HUDEP-2 (cell line): ENCODE data around the gene CMIP.
A peak's percentile ranks its signal among the peaks of the same experiment; 100 is the strongest.

Experiments used
- DNase-seq, 76 experiments: peaks; one replicate each; lab custom pipeline; 2025; ENCODE audit not compliant: unreplicated experiment in 76 of 76; lab: John Stamatoyannopoulos, UW

CMIP gene

GRCh38 chr16:81668243-81669097 is 223.9 kb downstream of the CMIP start:
- DNase-seq, result no peak

GRCh38 chr16:81669473-81670350 is 225.1 kb downstream of the CMIP start:
- DNase-seq, result no peak

GRCh38 chr16:81671738-81672597 is 227.4 kb downstream of the CMIP start:
- no peak for DNase-seq

DNA sequence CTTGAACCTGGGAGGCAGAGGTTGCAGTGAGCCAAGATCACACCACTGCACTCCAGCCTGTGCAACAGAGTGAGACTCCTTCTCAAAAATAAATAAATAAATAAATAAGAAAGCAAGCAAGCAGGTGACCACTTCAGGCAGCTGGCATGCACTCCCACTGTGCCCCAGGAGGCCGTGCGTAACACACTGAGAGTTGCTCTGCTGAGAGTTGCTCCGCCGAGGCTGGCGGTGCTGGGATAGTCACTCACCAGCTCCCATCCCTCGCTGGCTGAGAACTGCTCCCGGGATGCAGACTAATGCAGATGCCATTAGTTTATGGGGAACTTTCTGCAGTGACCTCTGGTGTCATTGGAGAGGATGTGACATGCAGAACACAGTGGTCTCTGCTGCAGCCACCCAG is 228.8 kb downstream of the CMIP start:
- no peak for DNase-seq

DNA sequence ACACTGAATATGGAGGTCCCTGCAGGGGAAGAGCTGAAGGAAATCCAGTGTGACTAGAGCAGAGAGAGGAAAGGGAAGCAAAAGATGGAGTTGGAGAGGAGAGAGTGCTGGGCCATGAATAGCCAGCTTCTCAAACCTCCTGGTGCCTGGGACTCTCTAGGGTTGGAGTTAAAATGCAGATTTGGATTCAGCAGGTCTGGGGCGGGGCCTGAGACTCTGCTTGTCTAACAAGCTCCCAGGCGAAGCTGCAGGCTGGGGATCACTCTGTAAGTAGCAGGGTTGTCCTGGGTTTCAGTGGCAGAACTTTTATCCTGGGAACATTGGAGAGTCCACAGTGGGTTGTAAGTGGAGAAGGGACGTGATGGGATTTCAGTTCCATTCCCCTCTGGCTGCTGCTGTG is 231.1 kb downstream of the CMIP start:
- DNase-seq, result no peak

DNA sequence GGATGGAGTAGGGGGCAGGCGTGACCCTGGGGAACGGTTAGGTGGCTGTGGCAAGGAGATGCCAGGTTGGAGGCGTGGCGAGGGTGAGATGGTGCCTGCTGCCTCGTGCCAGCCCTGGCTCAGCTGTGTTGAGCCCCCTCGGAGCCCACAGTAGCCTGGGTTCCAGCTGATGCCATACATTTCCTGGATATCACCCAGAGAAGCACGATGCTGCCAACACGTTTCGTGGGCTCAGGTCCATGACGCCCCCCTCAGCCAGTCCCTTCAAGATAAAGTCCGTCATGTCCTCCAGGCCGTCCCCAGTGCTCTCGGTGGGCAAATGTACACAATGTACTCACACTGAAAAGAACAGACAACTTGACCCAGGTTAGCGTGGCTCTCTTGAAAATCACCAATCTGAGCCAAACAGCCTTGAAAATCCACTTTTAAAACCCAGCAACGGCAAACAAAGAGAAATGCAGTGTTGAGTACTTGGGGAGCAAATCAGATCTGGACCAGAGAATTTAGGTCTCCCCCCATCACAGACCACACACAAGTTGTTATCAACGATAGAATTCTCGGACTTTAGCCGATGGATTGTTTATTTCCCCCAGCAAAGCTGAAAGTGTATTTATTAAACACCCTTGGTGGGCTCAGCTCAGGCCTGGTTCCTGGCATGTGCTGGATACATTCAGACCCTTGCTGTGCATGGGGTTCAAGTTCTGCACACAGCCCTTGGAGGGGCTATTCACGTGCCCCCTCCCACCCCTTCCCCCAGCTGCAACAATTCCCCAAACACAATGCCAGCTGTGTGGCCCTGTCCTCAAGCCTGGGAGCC is 231.7 kb downstream of the CMIP start:
- DNase-seq, result no peak

GRCh38 chr16:81676883-81677737 is 232.5 kb downstream of the CMIP start:
- no peak for DNase-seq

- DNase-seq, result no peak
These were observed 233.9 kb downstream of the CMIP start for GRCh38 chr16:81678326-81679095.

DNA sequence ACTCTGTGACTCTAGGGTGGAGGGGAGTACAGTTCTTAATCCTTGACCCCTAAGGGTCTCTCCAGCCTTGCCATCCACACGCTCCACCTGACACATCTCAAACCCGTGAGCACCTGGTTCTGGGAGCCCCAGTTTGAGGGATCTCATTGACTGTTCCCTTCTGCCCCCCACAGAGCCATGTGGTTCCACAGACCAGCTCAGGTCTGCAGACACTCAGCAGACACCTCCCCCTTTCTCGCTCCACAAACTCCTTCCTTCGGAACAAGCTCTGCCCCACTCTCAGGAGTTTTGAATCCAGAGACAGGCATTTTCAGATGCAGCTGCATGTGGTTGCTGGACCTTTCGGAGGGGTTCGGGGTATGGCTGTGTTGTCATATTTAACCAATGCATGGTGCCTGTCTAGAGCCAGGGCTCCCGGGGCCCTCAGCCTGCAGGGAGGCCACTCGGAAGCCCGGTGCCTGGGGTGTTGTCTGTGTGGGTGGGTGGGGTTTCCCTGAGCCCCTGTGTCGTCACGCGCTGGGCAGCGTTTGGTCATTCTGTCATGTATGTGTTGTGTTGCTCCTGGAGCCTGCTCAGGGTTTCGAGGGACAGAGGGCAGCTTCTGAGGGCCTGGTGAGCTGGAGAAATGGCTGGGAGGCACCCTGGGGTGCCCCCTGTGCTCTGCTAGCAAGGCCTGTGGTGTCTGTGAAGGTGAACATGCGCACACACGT is 235.3 kb downstream of the CMIP start:
- no peak for DNase-seq

- DNase-seq, result no peak
These were observed 236.1 kb downstream of the CMIP start for GRCh38 chr16:81680444-81681275.

GRCh38 chr16:81681311-81681710 is 236.7 kb downstream of the CMIP start:
- no peak for DNase-seq

DNA sequence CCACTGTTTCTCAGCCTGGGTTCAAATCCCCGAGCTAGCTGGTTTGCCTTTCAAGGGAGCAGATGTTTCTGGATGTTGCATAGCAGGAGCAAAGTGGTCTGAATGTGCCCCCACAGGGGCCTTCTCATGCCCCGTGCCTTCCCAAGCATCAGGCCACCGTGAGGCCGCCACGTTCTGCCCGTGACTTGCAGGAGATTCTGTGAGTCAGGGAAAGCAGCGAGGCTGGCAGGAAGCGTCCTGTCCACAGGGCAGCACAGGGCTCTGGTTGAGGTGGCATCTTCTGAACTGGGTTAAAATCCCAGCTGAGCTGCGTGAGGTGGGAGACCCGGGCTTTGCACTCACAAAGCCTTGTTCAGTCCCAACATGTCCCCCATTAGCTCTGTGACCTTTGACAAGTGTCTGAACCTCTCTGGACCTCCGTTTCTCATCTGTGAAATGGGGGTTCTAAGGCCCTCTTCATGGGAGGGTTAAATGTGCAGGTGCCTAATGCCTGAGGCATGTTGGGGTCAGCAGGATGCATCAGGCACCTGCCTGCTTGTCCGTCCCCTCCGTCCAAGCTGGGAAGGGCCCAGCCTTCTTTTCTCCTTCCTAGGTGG is 239.7 kb downstream of the CMIP start:
- DNase-seq, result no peak

GRCh38 chr16:81684901-81685300 is 240.3 kb downstream of the CMIP start:
- DNase-seq, result no peak

- DNase-seq, result peak in 75 of 76 experiments; percentile 52 to 97 (median 91)
These were observed 242.0 kb downstream of the CMIP start for GRCh38 chr16:81686391-81687130.

GRCh38 chr16:81687131-81687456 is 242.5 kb downstream of the CMIP start:
- DNase-seq, result peak in 4 of 76 experiments; percentile 26 to 50 (median 36)

DNA sequence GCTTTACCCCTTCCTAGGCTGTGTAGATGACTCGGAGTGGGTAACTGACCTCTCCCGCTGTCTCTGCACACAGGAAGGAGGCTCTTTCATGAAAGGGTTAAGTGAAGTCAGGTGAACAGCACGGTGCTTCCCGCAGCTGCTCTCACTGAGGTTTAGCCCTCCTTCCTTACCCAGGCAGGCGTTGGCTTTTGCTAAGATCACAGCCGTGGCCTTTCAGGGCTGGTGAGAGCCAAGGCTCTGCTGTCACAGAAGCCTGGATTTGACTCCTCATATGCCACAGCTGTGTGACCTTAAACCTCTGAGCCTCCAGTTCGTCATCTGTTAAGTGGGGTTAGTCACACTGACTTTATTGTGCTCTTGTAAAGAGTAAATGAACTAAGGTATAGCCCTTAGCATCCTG is 243.6 kb downstream of the CMIP start:
- peak in 1 of 76 experiments; percentile 23 for DNase-seq
